Measurements from ENCODE around the gene METTL27. TPM values are rescaled to one million over a fixed set of nuclear protein-coding genes. Genes with fewer than 3 reads are reported as not detected.
"Not testable (repeated sequence)": the region's sequence is repeated elsewhere in the genome, so short reads cannot be mapped to it uniquely, and the experiment has no call there.

The METTL27 gene
- total RNA-seq, 4 donors from 2014 or later = 2.6 to 29.5 (median 5.1) TPM

- no peaks in the 10 kb centered on the region for H3K9me3 ChIP-seq
- peak; percentile 93 for DNase-seq
- peak; percentile 62 to 73 (median 71) for TF ChIP-seq POLR2AphosphoS5 (IDR thresholded peaks at IDR 0.05)
- TF ChIP-seq CTCF (IDR thresholded peaks at IDR 0.05) = no peak
- peak; percentile 16 for TF ChIP-seq EP300 (IDR thresholded peaks at IDR 0.05; ENCODE audit: low read depth)
- TF ChIP-seq POLR2A (IDR thresholded peaks at IDR 0.05) = peak; percentile 72
- in situ Hi-C loops (cut with MboI; ENCODE audit: low pct_ligation_motif_present in 1 of 4, low pct_unique_long_range_greater_than_20kb in 1 of 4, low sequenced_read_pairs in 3 of 4) = no loop called here
- peak overlapping the region; percentile 84 to 95 (median 90) for H3K27ac ChIP-seq
- H3K4me3 ChIP-seq = no peak overlapping the region
- 24% methylated on average over 15 of the region's 15 CpGs; no CpG with 5 or more reads in 1 of the 2 donors for WGBS, 2 donors (ENCODE audit: low coverage in 1 of 2)
- H3K36me3 ChIP-seq = no peaks in the 10 kb centered on the region
- intact Hi-C loops (cut with DNase I; ENCODE audit: low total_unique reads) = no loop called here
- no peaks in the 10 kb centered on the region for H3K27me3 ChIP-seq
- H3K4me1 ChIP-seq = peaks cover 14 to 57% (median 40%) of the 10 kb centered on the region in 4 donors
Measured at GRCh38 chr7:73822319-73823173, 19.8 kb downstream of the METTL27 start.

GRCh38 chr7:73821597-73822285 lies 20.6 kb downstream of the METTL27 start:
- H3K27me3 ChIP-seq; intact Hi-C loops (cut with DNase I; ENCODE audit: low total_unique reads); H3K36me3 ChIP-seq; H3K9me3 ChIP-seq; in situ Hi-C loops (cut with MboI; ENCODE audit: low pct_ligation_motif_present in 1 of 4, low pct_unique_long_range_greater_than_20kb in 1 of 4, low sequenced_read_pairs in 3 of 4); H3K4me3 ChIP-seq: not testable (repeated sequence)
- DNase-seq = peak; percentile 7
- peaks cover 10 to 49% (median 33%) of the 10 kb centered on the region in 4 donors for H3K4me1 ChIP-seq
- 76 to 94% methylated on average over 4 to 14 of the region's 14 CpGs for WGBS, 2 donors (ENCODE audit: low coverage in 1 of 2)
- peak overlapping the region; percentile 84 to 95 (median 90) for H3K27ac ChIP-seq

DNA sequence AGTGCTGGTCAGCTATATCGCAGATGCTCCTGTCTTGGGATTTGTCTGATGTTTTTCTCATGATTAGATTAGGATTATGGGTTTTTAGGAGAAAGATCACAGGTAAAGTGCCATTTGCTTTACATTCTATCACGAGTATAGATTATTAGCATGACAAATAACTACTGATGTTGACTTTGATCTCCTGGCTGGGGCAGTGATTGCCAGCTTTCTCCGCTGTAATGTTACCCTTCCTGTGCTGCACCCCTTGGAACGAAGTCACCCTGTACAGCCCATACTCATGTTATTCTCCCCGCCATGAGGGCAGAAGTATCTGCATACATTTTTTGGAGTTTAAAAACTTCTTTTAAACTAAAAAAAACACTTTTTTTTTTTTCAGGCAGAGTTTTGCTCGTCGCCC lies 22.3 kb downstream of the METTL27 start:
- no peak for TF ChIP-seq CTCF (IDR thresholded peaks at IDR 0.05)
- TF ChIP-seq POLR2AphosphoS5 (IDR thresholded peaks at IDR 0.05) = no peak
- TF ChIP-seq POLR2A (IDR thresholded peaks at IDR 0.05) = no peak
- no peak for TF ChIP-seq EP300 (IDR thresholded peaks at IDR 0.05; ENCODE audit: low read depth)
- intact Hi-C loops (cut with DNase I; ENCODE audit: low total_unique reads) (no loop called here), in situ Hi-C loops (cut with MboI; ENCODE audit: low pct_ligation_motif_present in 1 of 4, low pct_unique_long_range_greater_than_20kb in 1 of 4, low sequenced_read_pairs in 3 of 4) (no loop called here)
- H3K27me3 ChIP-seq = no peaks in the 10 kb centered on the region
- no peak overlapping the region for H3K4me3 ChIP-seq
- 86 to 91% methylated on average over 7 of the region's 7 CpGs for WGBS, 2 donors (ENCODE audit: low coverage in 1 of 2)
- DNase-seq = no peak
- H3K36me3 ChIP-seq = no peaks in the 10 kb centered on the region
- no peak overlapping the region for H3K27ac ChIP-seq
- H3K9me3 ChIP-seq = no peaks in the 10 kb centered on the region
- H3K4me1 ChIP-seq = peaks cover 3 to 31% (median 22%) of the 10 kb centered on the region in 4 donors

- DNase-seq = no peak
- WGBS, 2 donors (ENCODE audit: low coverage in 1 of 2) = 82 to 91% methylated on average over 3 to 6 of the region's 6 CpGs
- in situ Hi-C loops (cut with MboI; ENCODE audit: low pct_ligation_motif_present in 1 of 4, low pct_unique_long_range_greater_than_20kb in 1 of 4, low sequenced_read_pairs in 3 of 4) = no loop called here
Measured at GRCh38 chr7:73817121-73817520, 25.2 kb downstream of the METTL27 start.

More at GRCh38 chr7:73817121-73817520, 25.2 kb downstream of the METTL27 start:
- H3K9me3 ChIP-seq = no peaks in the 10 kb centered on the region
- peaks cover 0 to 8% (median 7%) of the 10 kb centered on the region in 4 donors for H3K4me1 ChIP-seq
- no peaks in the 10 kb centered on the region for H3K36me3 ChIP-seq
- H3K4me3 ChIP-seq = no peak overlapping the region
- no peak overlapping the region for H3K27ac ChIP-seq
- TF ChIP-seq POLR2A (IDR thresholded peaks at IDR 0.05) (no peak), POLR2AphosphoS5 (IDR thresholded peaks at IDR 0.05) (no peak), CTCF (IDR thresholded peaks at IDR 0.05) (no peak)
- intact Hi-C loops (cut with DNase I; ENCODE audit: low total_unique reads) = no loop called here
- no peaks in the 10 kb centered on the region for H3K27me3 ChIP-seq

All from transverse colon (tissue), 4 donors.